Muscle layer of duodenum (tissue), 2 donors: ENCODE data around the gene TTC9C.

ENCODE experiments used
- H3K27ac ChIP-seq: one replicate; pipeline ENCODE4 v1.7.0; 2013; ENCODE audit warnings: mild to moderate bottlenecking, low read length
- H3K27me3 ChIP-seq: one replicate; pipeline ENCODE4 v1.7.0; 2013; ENCODE audit warnings: low read depth, mild to moderate bottlenecking, control low read depth, low read length
- H3K36me3 ChIP-seq, 2 donors: one replicate each; pipeline ENCODE4 v1.7.0; 2013; ENCODE audit warnings: low read length in 2 of 2, control low read depth in 1 of 2, mild to moderate bottlenecking in 1 of 2; ENCODE audit not compliant: insufficient read depth in 2 of 2, control insufficient read depth in 1 of 2
- H3K4me1 ChIP-seq, 2 donors: one replicate each; pipeline ENCODE4 v1.7.0; 2013; ENCODE audit warnings: low read length in 2 of 2, mild to moderate bottlenecking in 2 of 2, control low read depth in 1 of 2, moderate library complexity in 1 of 2; ENCODE audit not compliant: insufficient read depth in 2 of 2, control insufficient read depth in 1 of 2
- H3K4me3 ChIP-seq, 2 donors: one replicate each; pipeline ENCODE4 v1.7.0; 2013; ENCODE audit warnings: low read length in 2 of 2, low read depth in 1 of 2, mild to moderate bottlenecking in 1 of 2
- H3K9me3 ChIP-seq, 2 donors: one replicate each; pipeline ENCODE4 v1.7.0; 2013; ENCODE audit warnings: low read length in 2 of 2, control low read depth in 1 of 2, mild to moderate bottlenecking in 1 of 2; ENCODE audit not compliant: control insufficient read depth in 1 of 2
- donor health status: healthy.

Gene TTC9C

DNA sequence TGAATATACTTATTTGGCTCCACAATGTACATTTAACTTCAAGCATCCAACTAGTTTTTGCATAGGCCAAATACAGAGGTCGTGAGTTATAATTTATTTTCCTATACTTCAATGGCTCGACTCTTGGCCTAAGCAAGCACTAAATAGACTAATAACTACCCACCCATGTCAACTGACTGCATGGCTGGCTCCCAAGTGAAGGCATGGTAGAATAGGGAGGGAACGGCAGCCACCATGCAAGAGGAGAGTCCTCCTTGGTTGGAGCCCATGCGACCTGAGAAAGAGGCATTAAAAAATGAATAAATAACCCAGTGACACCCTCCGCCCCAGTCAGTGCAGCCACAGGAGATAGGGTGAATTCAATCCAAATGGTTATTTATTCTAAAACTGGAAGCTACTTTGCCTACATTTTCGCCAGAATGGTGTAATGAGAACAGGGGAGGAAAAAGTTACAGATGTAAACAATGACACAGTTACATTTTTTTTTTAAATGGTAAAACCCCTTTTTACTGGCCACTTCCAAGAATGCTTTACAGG is 15.9 kb upstream of the TTC9C start:
- H3K27me3 ChIP-seq = no peaks in the 10 kb centered on the region
- H3K9me3 ChIP-seq = no peaks in the 10 kb centered on the region
- H3K36me3 ChIP-seq = peaks cover 48 to 54% of the 10 kb centered on the region in 2 donors
- H3K4me3 ChIP-seq = no peak overlapping the region
- H3K27ac ChIP-seq = no peak overlapping the region
- peaks cover 11 to 24% of the 10 kb centered on the region in 2 donors for H3K4me1 ChIP-seq

DNA sequence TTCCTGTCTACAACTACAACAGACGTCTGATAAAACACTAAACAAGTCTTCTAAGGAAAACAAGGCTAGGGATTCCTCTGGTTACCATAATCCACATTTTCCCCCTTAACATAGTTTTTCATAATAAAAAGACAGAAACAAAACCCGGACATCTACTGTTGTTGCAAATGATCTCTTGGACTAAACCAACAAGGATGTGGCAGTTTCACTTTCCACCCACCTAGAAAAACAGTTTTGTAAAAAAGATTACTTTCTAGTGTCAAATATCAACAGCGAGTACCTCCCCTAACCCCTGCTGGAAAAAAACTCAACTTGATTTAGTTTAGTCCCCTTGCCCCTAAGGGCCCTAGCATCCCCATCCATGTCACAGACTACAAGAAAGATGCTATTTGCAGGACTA is 15.4 kb upstream of the TTC9C start:
- Histone ChIP-seq H3K27me3 (no peaks in the 10 kb centered on the region), H3K27ac (peak overlapping the region; percentile 73), H3K4me3 (no peak overlapping the region), H3K4me1 (peaks cover 11 to 21% of the 10 kb centered on the region in 2 donors), H3K9me3 (no peaks in the 10 kb centered on the region), H3K36me3 (peaks cover 53 to 57% of the 10 kb centered on the region in 2 donors)

GRCh38 chr11:62713343-62713742 is 14.9 kb upstream of the TTC9C start:
- Histone ChIP-seq H3K4me1 (peaks cover 11 to 16% of the 10 kb centered on the region in 2 donors), H3K4me3 (no peak overlapping the region), H3K36me3 (peaks cover 57 to 61% of the 10 kb centered on the region in 2 donors), H3K9me3 (no peaks in the 10 kb centered on the region), H3K27ac (peak overlapping the region; percentile 73), H3K27me3 (no peaks in the 10 kb centered on the region)

GRCh38 chr11:62715150-62716130 is 12.8 kb upstream of the TTC9C start:
- Histone ChIP-seq H3K36me3 (peaks cover 71 to 76% of the 10 kb centered on the region in 2 donors), H3K27me3 (no peaks in the 10 kb centered on the region), H3K9me3 (no peaks in the 10 kb centered on the region), H3K4me3 (no peak overlapping the region), H3K4me1 (peaks cover 1 to 4% of the 10 kb centered on the region in 2 donors), H3K27ac (no peak overlapping the region)

- Histone ChIP-seq H3K9me3 (no peaks in the 10 kb centered on the region), H3K27ac (no peak overlapping the region), H3K4me3 (no peak overlapping the region), H3K27me3 (no peaks in the 10 kb centered on the region), H3K4me1 (no peaks in the 10 kb centered on the region), H3K36me3 (peaks cover 71 to 83% of the 10 kb centered on the region in 2 donors)
These were observed 12.1 kb upstream of the TTC9C start for GRCh38 chr11:62716206-62716605.

DNA sequence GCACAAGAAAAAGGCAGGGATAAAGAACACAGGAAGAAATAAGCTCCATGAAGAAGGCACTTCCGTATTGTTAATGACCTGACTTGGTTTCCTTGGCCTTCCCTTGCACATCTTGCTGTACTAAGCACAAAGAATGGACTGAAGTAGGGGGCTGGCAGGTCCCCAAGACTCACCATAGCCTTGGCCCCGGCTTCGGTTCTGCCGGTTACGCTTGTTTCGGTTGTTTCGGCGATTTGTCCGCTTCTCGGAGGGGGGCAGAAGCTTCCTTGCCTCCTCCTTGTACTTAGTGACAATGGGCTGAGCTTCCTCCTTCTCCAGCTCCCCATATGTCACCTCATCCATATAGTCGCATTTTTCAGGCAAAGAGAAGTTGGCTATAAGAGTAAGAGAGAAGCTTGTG is 11.5 kb upstream of the TTC9C start:
- no peaks in the 10 kb centered on the region for H3K4me1 ChIP-seq
- no peak overlapping the region for H3K27ac ChIP-seq
- no peaks in the 10 kb centered on the region for H3K27me3 ChIP-seq
- H3K36me3 ChIP-seq = peaks cover 74 to 88% of the 10 kb centered on the region in 2 donors
- no peaks in the 10 kb centered on the region for H3K9me3 ChIP-seq
- no peak overlapping the region for H3K4me3 ChIP-seq

DNA sequence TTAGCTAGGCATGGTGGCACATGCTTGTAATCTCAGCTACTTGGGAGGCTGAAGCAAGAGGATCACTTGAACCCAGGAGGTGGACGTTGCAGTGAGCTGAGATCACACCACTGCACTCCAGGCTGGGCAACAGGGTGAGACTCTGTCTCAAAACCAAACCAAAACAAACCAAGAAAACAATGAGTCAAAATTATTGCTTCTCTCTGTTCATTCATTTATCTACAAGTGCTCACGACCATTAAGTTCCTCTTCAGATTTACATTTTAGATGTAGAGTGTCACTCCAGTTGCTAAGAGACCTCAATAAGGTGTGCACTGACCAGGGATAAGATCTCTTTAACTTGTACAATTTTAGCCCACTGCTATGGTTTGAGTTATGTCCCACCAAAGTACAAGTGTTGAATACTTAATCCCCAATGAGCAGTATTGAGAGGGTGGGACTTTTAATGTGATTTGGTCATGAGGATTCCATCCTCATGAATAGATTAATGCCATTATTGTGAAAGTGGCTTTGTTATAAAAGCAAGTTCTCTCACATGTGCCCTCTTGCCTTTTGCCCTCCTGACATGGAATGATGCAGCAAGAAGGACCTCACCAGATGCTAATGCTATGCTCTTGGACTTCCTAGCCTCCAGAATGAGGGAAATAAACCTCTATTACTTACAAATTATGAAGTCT is 8.8 kb upstream of the TTC9C start:
- Histone ChIP-seq H3K27ac (no peak overlapping the region), H3K4me3 (no peak overlapping the region), H3K9me3 (no peaks in the 10 kb centered on the region), H3K36me3 (peaks cover 80 to 84% of the 10 kb centered on the region in 2 donors), H3K4me1 (peaks cover 0 to 11% of the 10 kb centered on the region in 2 donors), H3K27me3 (no peaks in the 10 kb centered on the region)

DNA sequence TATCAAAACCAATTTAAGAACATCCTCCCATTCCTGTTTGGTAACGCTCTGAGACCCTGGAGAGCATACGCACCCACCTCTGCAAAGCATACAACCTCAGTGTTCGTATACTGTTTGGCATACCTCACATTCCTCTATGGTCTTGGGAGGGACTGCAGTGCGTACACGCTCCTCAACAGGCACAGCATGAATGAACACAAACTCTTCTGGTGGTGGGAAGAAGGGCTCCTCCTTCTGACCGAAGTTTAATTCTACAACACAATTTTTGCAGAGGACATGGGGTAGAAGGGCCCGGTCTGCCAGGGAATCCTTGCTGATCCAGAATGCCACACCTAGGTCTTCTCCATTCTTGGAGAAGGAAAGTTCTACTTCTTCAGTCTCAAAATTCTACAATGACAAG is 6.3 kb upstream of the TTC9C start:
- Histone ChIP-seq H3K36me3 (peaks cover 56 to 59% of the 10 kb centered on the region in 2 donors), H3K27ac (no peak overlapping the region), H3K27me3 (no peaks in the 10 kb centered on the region), H3K9me3 (no peaks in the 10 kb centered on the region), H3K4me3 (no peak overlapping the region), H3K4me1 (peaks cover 4 to 29% of the 10 kb centered on the region in 2 donors)

DNA sequence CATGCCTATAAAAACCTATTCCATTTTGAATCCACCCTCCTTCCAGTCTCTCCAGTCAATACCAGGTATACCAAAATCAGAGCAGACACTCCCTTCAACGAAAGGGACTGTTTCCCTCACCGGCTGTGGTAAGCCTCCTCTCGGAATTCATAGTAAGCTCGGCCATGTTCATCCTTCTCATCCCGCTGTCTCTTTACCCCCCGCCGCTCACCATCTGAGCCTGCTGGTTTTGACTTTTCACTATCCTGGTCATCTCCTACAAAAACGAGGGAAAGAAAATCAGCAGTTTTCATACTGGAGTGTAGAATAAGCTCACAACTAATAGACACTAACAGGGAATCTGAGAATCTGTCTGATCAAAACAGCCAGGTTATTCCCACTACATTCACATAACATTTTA is 4.1 kb upstream of the TTC9C start:
- H3K27me3 ChIP-seq = no peaks in the 10 kb centered on the region
- H3K36me3 ChIP-seq = peaks cover 43 to 44% of the 10 kb centered on the region in 2 donors
- peak overlapping the region; percentile 92 to 96 for H3K4me3 ChIP-seq
- peaks cover 4 to 29% of the 10 kb centered on the region in 2 donors for H3K4me1 ChIP-seq
- H3K9me3 ChIP-seq = no peaks in the 10 kb centered on the region
- peak overlapping the region; percentile 18 for H3K27ac ChIP-seq

DNA sequence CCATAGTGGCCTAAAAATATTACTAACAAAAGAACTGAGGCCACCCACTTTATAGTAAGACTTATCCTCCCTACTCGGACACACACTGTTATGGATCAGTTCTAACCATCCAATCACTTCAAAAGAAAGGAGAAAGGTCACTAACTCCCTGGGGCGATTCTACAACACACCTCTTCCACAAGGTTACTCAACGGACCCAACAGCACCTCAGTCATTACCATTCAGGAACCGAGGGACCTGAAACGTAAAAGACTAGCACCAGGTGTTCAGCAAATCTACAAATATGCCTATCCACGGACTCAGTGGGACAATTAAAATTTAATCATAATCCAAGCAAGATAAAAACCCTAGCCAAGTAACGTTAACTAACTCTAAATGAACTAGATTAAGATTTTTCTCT is 2.6 kb upstream of the TTC9C start:
- peak overlapping the region; percentile 92 to 96 for H3K4me3 ChIP-seq
- H3K27ac ChIP-seq = peak overlapping the region; percentile 87
- no peaks in the 10 kb centered on the region for H3K9me3 ChIP-seq
- H3K36me3 ChIP-seq = peaks cover 29 to 33% of the 10 kb centered on the region in 2 donors
- peaks cover 4 to 41% of the 10 kb centered on the region in 2 donors for H3K4me1 ChIP-seq
- no peaks in the 10 kb centered on the region for H3K27me3 ChIP-seq
